Measurements from ENCODE around the gene PCK1. TPM values are rescaled to one million over a fixed set of nuclear protein-coding genes. Genes with fewer than 3 reads are reported as not detected.
A peak's percentile ranks its signal among the peaks of the same experiment; 100 is the strongest.

The PCK1 gene
- total and polyA plus RNA-seq, 2 of the 13 experiments (the other 11 are each of a cell fraction or from before 2014, with no cell fraction given), result 6.5 to 12.6 TPM

DNA sequence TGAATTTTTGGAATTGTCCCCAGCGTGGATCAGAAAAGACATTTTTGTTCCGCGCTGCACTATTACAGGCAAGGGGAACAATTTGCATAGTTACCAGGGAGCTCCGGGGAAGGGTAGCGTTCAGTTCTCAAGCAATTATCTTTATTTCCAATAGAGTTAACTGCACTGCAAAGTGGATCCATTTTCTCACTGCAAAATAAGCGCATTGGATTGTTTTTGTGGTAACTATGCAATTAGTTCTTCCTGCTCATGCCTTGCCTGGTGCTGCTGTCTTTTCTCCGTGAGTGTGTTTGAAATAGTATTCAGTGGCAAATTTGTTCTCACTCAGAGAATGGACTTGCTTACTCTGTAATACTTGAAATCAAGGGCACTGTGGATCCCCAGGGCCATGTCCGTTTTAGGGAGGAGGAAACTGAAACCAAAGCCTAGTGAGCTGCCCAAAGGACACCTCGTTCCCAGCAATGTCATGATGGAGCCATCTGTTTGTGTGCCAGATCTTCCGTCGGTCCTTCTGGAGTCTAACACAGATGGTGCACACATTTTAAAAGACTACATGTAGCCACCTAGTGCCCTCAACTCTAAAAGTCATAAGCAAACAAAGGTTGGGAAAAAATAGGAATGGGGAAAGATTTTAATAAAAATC, 7.4 kb upstream of the PCK1 start:
- Histone ChIP-seq H3K4me2 (ENCODE audit: low read depth, low read length) (no peak overlapping the region), H3K4me3 (replicated peaks in 1 of 3; ENCODE audit: insufficient read depth in 1 of 3, low read depth in 2 of 3, low read length in 3 of 3) (no peak overlapping the region), H3K9ac (ENCODE audit: insufficient read depth, low read depth, low read length) (no peak overlapping the region), H3K36me3 (replicated peaks in 1 of 2; ENCODE audit: control insufficient read depth in 1 of 2, insufficient read depth in 2 of 2, low read length in 2 of 2) (no peaks in the 10 kb centered on the region), H4K20me1 (ENCODE audit: insufficient read depth, low read length) (no peaks in the 10 kb centered on the region), H3K9me3 (ENCODE audit: low read length) (no peaks in the 10 kb centered on the region), H3K79me2 (ENCODE audit: insufficient read depth, low read length) (no peaks in the 10 kb centered on the region), H3K27me3 (ENCODE audit: control insufficient read depth in 1 of 2, insufficient read depth in 2 of 2, low read length in 2 of 2) (peaks cover 7 to 37% of the 10 kb centered on the region in 2 experiments; a peak in 4 of 5 replicates), H3K4me1 (ENCODE audit: insufficient read depth, low read length) (peaks cover 50% of the 10 kb centered on the region), H3K27ac (ENCODE audit: extremely low read length, insufficient read depth, low read length) (no peak overlapping the region), H2AFZ (ENCODE audit: low read length) (no peak overlapping the region)
- ATAC-seq, result no peak
- DNase-seq (ENCODE audit: low spot score), result no peak
- WGBS (ENCODE audit: low lambda C conversion rate), result 72% methylated on average over 11 of the region's 11 CpGs
- FAIRE-seq, result no peak
- in situ Hi-C loops (cut with HindIII; ENCODE audit: extremely low pct_ligation_motif_present, low pct_unique_long_range_greater_than_20kb), result no loop called here
- ChIA-PET CTCF (ENCODE audit: low intra/inter-chr PET ratio, low total read pairs) (no interaction called here), POLR2A (no interaction called here)
- no TSS peak for BruUV-seq (replicated peaks)
- intact Hi-C loops (cut with micrococcal nuclease; ENCODE audit: unreplicated experiment), result no loop called here
- TF ChIP-seq ZNF317 (CRISPR knock-in tag; IDR thresholded peaks at IDR 0.05) (peak; percentile 77), HIVEP1 (CRISPR knock-in tag; IDR thresholded peaks at IDR 0.05) (no peak), SP2 (CRISPR knock-in tag; IDR thresholded peaks at IDR 0.05) (0 out of 2 replicates have a peak, but pooled peaks have one; percentile 17)
- TF ChIP-seq, protein P1, sequence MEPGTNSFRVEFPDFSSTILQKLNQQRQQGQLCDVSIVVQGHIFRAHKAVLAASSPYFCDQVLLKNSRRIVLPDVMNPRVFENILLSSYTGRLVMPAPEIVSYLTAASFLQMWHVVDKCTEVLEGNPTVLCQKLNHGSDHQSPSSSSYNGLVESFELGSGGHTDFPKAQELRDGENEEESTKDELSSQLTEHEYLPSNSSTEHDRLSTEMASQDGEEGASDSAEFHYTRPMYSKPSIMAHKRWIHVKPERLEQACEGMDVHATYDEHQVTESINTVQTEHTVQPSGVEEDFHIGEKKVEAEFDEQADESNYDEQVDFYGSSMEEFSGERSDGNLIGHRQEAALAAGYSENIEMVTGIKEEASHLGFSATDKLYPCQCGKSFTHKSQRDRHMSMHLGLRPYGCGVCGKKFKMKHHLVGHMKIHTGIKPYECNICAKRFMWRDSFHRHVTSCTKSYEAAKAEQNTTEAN (CRISPR knock-in tag; conservative IDR thresholded peaks at IDR 0.05), result no peak

DNA sequence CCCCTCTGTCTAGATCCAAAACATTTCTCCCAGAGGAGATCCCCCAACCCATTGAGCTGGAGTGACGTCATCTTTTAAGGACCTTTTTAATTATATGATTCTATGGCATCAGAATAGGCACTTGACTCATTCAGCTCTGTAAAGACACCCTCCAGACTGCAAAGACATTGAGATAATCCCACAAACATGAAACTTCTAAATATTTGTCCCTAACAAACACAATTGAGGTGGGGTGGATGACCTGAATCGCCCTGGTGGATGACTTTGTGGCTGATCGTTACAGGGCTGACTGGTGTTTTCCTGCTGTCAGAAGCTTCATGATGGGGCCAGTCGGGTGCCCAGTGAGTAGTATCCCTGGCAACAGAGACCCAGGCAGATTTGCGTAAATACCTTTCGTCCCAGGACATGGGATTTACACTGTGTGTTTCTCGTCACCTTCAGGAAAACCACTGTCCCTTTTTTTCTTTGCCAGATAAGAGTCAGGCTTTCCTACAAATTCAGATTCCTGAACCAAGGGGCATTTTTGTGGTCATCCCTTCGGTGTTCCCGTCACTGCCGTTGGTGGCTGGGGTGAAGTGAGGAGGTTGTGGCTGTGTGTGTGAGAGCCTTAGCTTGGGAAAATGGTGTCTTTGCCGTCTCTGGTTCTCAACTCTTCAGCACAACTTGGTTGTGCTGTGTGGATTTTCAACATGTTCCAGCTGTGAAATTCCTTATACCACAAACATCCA, 5.3 kb upstream of the PCK1 start:
- peaks cover 7 to 32% of the 10 kb centered on the region in 2 experiments; a peak in 4 of 5 replicates for H3K27me3 ChIP-seq (ENCODE audit: control insufficient read depth in 1 of 2, insufficient read depth in 2 of 2, low read length in 2 of 2)
- no peaks in the 10 kb centered on the region for H3K9me3 ChIP-seq (ENCODE audit: low read length)
- H3K9ac ChIP-seq (ENCODE audit: insufficient read depth, low read depth, low read length), result no peak overlapping the region
- peak; percentile 58 for ATAC-seq
- no peaks in the 10 kb centered on the region for H3K36me3 ChIP-seq (replicated peaks in 1 of 2; ENCODE audit: control insufficient read depth in 1 of 2, insufficient read depth in 2 of 2, low read length in 2 of 2)
- peak; percentile 15 for FAIRE-seq
- no peaks in the 10 kb centered on the region for H4K20me1 ChIP-seq (ENCODE audit: insufficient read depth, low read length)
- peak overlapping the region in 1 of 3 experiments; percentile 2; a peak in 1 of 6 replicates for H3K4me3 ChIP-seq (replicated peaks in 1 of 3; ENCODE audit: insufficient read depth in 1 of 3, low read depth in 2 of 3, low read length in 3 of 3)
- in situ Hi-C loops (cut with HindIII; ENCODE audit: extremely low pct_ligation_motif_present, low pct_unique_long_range_greater_than_20kb) (no loop called here), intact Hi-C loops (cut with micrococcal nuclease; ENCODE audit: unreplicated experiment) (loop anchor here (5.0 kb wide), 1 partner anchor 37 kb away; no protein-coding TSS in a partner anchor)
- peak overlapping the region; percentile 15 for H3K27ac ChIP-seq (ENCODE audit: extremely low read length, insufficient read depth, low read length)
- no peaks in the 10 kb centered on the region for H3K79me2 ChIP-seq (ENCODE audit: insufficient read depth, low read length)
- H3K4me1 ChIP-seq (ENCODE audit: insufficient read depth, low read length), result peaks cover 65% of the 10 kb centered on the region
- ChIA-PET CTCF (ENCODE audit: low intra/inter-chr PET ratio, low total read pairs) (interaction anchor here (1.9 kb wide), 1 partner anchor 28 kb away, joined by 4 read pairs; no protein-coding TSS in a partner anchor), POLR2A (interaction anchor here (0.9 to 1.9 kb wide), 7 partner anchors 8 to 34 kb away, joined by 3 to 11 read pairs (median 6); no protein-coding TSS in a partner anchor)
- WGBS (ENCODE audit: low lambda C conversion rate), result 31% methylated on average over 11 of the region's 11 CpGs
- H3K4me2 ChIP-seq (ENCODE audit: low read depth, low read length), result peak overlapping the region; percentile 41
- no peak overlapping the region for H2AFZ ChIP-seq (ENCODE audit: low read length)
- no peak for DNase-seq (ENCODE audit: low spot score)
- BruUV-seq (replicated peaks), result no TSS peak
- TF ChIP-seq ZNF660 (CRISPR knock-in tag; IDR thresholded peaks at IDR 0.05; ENCODE audit: borderline replicate concordance, low read depth) (no peak), PRPF4 (IDR thresholded peaks at IDR 0.05; ENCODE audit: low read depth, low read length, poor library complexity, severe bottlenecking) (no peak), ARNTL (CRISPR knock-in tag; IDR thresholded peaks at IDR 0.05) (peak; percentile 44; the same call in 1 of the 2 replicates), ISL2 (CRISPR knock-in tag; IDR thresholded peaks at IDR 0.05) (no peak)
- TF ChIP-seq, protein P2, sequence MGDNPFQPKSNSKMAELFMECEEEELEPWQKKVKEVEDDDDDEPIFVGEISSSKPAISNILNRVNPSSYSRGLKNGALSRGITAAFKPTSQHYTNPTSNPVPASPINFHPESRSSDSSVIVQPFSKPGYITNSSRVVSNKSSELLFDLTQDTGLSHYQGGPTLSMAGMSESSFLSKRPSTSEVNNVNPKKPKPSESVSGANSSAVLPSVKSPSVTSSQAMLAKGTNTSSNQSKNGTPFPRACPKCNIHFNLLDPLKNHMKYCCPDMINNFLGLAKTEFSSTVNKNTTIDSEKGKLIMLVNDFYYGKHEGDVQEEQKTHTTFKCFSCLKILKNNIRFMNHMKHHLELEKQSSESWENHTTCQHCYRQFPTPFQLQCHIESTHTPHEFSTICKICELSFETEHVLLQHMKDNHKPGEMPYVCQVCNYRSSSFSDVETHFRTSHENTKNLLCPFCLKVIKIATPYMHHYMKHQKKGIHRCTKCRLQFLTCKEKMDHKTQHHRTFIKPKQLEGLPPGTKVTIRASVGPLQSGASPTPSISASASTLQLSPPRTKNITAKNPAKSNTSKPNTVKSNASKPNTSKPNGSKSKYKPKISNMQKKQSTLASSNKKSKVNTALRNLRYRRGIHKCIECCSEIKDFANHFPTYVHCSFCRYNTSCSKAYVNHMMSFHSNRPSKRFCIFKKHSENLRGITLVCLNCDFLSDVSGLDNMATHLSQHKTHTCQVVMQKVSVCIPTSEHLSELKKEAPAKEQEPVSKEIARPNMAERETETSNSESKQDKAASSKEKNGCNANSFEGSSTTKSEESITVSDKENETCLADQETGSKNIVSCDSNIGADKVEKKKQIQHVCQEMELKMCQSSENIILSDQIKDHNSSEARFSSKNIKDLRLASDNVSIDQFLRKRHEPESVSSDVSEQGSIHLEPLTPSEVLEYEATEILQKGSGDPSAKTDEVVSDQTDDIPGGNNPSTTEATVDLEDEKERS (CRISPR knock-in tag; IDR thresholded peaks at IDR 0.05), result no peak
- TF ChIP-seq, protein P3, sequence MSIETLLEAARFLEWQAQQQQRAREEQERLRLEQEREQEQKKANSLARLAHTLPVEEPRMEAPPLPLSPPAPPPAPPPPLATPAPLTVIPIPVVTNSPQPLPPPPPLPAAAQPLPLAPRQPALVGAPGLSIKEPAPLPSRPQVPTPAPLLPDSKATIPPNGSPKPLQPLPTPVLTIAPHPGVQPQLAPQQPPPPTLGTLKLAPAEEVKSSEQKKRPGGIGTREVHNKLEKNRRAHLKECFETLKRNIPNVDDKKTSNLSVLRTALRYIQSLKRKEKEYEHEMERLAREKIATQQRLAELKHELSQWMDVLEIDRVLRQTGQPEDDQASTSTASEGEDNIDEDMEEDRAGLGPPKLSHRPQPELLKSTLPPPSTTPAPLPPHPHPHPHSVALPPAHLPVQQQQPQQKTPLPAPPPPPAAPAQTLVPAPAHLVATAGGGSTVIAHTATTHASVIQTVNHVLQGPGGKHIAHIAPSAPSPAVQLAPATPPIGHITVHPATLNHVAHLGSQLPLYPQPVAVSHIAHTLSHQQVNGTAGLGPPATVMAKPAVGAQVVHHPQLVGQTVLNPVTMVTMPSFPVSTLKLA (IDR thresholded peaks at IDR 0.05), result no peak
